T-helper 1 cell treated with Interleukin-12 subunit alpha and Interleukin-12 subunit beta and Interleukin-4 antibody, amounts not matched to agents 30 ng/mL and 1 ng/mL, for 36 hours (primary cell): Measurements from ENCODE around the gene NUTM2B. TPM values are rescaled to one million over a fixed set of nuclear protein-coding genes. Genes with fewer than 3 reads are reported as not detected.
"Not testable (repeated sequence)": the region's sequence is repeated elsewhere in the genome, so short reads cannot be mapped to it uniquely, and the experiment has no call there.

ENCODE experiments used
- intact Hi-C: fragments of 100-400 bp; cut with micrococcal nuclease; formaldehyde crosslinking; loops from one replicate; pipeline ENCODE4 v1.15.1; 2024
- total RNA-seq: library from RNA; stranded (reverse); gene quantifications from 2 replicates; pipeline ENCODE4 v1.2.3, GENCODE V29; 2022

NUTM2B gene
- total RNA-seq = 2.1 and 2.2 TPM in 2 replicates

DNA sequence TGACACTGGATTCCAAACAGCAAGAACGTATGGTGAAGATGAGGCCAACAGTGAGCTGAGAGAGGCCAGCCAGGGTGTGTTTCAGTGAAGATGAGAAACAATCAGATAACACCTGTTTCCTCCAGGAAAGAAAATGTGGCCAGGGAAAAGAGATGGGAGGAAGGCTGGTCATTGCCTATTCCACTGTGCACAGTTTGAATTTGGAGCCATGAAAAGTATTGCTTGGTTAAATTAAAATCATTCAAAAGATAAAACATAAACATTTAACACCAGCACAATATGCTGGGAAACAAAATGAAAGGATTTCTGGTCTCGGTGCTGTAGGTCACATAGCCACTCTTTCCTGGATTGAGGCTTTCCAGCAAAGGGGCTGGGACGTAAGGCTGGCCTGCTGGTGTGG is at the start of gene NUTM2B:
TSS of gene NUTM2B (plus strand) at position 301 of the 400 bp plus-strand sequence. CDS start 383 bp downstream, outside the sequence.
- intact Hi-C loops = not testable (repeated sequence)

DNA sequence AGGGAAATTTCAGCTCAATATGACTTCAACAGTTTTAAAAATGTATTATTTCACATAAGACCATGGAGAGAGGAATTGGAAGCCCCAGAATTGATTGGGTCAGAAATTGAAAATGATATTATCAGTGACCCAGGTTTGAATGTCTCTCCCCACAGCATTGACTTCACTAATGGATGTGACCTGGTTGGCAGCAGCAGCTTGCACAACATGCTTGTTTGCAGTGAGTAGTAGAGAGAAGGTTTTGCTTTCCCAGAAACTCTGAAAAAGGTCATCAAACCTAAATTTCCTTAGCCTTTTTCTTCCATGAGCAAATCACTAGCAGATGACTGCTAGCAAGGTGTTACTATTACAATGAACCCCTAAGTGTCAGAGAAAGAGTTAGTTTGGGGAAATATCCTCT is 39.7 kb upstream of the NUTM2B start:
- intact Hi-C loops = not testable (repeated sequence)

DNA sequence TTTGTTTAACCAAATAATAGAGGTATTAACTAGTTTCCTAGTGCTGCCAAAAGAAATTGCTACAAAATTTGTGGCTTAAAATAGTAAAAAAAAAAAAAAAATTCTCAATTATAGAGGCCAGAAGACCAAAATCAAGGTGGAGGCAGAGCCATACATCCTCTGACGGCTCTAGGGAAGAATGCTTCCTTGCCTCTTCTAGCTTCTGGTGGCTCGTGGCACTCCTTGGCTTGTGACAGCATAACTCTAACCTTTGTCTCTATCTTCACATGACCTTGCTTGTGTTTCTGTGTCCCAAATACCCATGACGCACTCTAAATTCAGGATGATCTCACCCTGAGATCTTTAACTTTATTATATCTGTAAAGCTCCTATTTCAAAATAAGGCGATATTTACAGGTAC is 38.3 kb upstream of the NUTM2B start:
- intact Hi-C loops = not testable (repeated sequence)

GRCh38 chr10:79669248-79669788 is 33.7 kb upstream of the NUTM2B start:
- intact Hi-C loops = not testable (repeated sequence)

DNA sequence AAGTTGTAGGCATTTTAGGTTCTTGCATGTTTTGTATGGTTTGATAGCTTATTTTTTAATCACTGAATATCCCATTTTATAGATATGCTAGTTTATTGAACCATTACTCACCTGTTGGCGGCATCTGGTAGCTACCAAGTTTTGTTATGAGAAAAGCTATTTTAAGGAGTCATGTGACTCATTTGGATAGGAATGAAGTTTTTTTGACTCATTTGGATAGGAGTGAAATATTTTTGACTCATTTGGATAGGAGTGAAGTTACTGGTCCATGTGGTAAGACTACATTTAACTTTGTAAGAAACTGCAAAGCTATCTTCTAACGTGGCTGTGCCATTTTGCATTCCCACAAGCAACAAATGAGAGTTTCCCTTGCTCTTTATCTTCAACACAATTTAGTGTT is 28.1 kb upstream of the NUTM2B start:
- intact Hi-C loops = not testable (repeated sequence)

GRCh38 chr10:79683026-79683883 is 19.8 kb upstream of the NUTM2B start:
- intact Hi-C loops = not testable (repeated sequence)

- intact Hi-C loops = not testable (repeated sequence)
Measured at GRCh38 chr10:79683884-79684720, 18.9 kb upstream of the NUTM2B start.

DNA sequence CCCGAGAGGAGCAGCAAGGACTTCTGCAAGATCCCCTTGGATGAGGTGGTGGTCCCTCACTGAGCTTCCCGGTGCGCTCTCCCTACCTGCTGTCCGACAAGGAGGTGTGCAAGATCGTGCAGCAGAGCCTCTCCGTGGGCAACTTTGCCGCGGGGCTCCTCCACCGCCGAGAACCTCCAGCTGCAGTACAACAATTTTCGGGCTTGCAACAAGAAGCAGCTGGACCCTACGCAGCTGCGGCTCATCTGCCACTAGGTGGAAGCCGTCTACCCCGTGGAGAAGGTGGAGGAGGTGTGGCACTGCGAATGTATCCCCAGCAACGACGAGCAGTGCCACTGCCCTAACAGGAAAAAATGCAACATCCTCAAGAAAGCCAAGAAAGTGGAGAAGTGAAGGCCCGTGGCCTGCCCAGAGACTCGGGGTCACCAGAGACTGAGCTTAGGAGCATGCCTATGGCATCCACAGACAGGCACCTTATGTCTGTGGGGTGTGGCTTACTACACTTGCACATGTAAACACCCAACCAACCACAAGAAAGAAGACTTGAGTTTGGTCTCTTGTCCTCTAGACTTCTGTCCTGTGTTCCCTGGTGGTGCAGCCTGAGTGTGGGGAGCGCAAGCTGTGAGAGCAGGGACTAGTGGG is 17.9 kb upstream of the NUTM2B start:
- intact Hi-C loops = not testable (repeated sequence)

GRCh38 chr10:79686595-79686994 is 16.4 kb upstream of the NUTM2B start:
- intact Hi-C loops = not testable (repeated sequence)

GRCh38 chr10:79687406-79688150 is 15.4 kb upstream of the NUTM2B start:
- intact Hi-C loops = not testable (repeated sequence)

- intact Hi-C loops = not testable (repeated sequence)
Measured at GRCh38 chr10:79688798-79689197, 14.2 kb upstream of the NUTM2B start.

DNA sequence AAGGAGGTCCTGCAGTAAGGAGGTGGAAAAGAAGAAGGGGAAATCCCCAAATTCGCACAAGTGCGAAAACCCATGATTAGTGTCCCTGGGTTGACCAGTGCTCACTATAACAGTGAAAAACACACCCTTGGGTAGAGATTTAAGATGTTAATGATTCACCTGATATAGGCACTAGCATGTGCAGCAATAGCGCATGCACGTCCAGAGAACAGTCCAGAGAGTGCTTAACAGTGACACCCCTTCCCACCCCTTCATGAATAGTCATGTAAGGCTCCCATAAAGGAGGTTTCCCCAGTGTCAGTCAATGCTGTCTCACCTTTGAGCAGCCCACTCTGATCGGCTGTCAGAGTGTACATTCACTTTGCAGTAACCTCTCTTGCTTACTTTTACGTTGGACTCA is 6.4 kb upstream of the NUTM2B start:
- intact Hi-C loops = not testable (repeated sequence)

- intact Hi-C loops = not testable (repeated sequence)
Measured at GRCh38 chr10:79697141-79697540, 5.9 kb upstream of the NUTM2B start.

GRCh38 chr10:79700381-79700944 is 2.6 kb upstream of the NUTM2B start:
- intact Hi-C loops = not testable (repeated sequence)

GRCh38 chr10:79707017-79707416 is 4.0 kb downstream of the NUTM2B start:
- intact Hi-C loops = not testable (repeated sequence)

DNA sequence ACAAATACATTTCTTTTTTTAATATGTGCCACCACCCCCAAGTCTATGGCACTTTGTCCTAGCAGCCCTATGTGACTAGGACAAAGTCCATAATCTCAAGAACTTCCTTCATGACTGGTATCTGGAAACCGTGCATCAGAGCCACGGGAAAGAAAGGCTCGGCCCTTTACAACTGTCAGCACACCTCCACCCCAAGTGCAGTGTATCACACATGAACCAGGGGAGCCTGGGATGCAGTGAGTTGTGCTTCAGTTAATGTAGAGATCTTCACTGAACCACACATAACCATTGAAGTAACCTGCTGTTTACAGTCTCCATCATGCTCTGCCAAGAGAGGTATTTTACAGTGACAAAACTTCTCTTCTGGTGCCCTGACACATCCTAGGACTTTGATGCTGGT is 11.9 kb downstream of the NUTM2B start:
- intact Hi-C loops = not testable (repeated sequence)

DNA sequence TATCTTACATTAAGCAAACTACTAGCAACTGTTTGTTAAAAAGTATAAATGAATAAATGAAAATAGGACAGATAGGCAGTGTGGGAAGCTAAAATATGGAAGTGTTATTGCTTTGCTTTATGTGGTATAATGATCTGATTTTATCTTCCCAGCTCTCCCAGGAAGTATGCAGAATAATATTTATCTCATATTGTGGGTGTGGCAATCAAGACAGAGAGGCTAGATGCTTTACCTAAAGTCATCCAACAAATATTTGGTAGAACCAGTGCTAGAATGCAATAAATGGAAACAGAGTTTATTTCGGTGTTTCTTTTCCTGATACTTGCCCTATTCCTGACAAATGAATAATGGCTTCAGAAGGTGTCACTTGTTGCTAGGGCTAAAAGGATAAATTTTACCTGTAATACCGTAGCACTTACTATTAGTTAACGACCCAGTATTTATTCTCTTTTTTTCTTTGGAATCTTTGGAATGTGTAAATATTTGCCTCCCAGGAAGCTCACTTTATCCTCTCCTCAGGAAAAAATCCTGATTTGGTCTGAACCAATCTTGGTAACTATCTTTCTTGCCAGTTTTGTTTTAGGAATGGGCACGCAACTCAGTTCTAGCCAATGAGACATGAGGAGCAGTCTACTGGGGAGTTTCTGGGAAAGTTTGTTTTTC is 14.0 kb downstream of the NUTM2B start:
- intact Hi-C loops = not testable (repeated sequence)

DNA sequence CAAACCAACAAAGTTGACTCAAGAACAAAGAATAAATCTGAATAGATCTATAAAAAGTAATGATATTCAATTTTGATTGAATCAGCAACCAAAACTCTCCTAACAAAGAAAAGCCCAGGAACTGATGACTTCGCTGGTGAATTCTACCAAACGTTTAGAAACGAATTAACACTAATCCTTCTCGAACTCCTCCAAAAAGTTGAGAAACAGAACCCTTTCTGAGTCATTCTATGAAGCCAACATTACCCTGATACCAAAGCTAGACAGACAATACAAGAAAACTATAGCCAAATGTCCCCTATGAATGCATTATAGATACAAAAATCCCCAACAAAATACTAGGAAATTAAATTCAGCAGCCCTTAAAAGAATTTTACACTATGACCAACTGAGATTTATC is 17.0 kb downstream of the NUTM2B start:
- intact Hi-C loops = not testable (repeated sequence)

- intact Hi-C loops = not testable (repeated sequence)
Measured at GRCh38 chr10:79726620-79727019, 23.6 kb downstream of the NUTM2B start.

- intact Hi-C loops = not testable (repeated sequence)
Measured at GRCh38 chr10:79744844-79745243, 41.8 kb downstream of the NUTM2B start.
